ENCODE results near the gene SEMA4G.

The SEMA4G gene

DNA sequence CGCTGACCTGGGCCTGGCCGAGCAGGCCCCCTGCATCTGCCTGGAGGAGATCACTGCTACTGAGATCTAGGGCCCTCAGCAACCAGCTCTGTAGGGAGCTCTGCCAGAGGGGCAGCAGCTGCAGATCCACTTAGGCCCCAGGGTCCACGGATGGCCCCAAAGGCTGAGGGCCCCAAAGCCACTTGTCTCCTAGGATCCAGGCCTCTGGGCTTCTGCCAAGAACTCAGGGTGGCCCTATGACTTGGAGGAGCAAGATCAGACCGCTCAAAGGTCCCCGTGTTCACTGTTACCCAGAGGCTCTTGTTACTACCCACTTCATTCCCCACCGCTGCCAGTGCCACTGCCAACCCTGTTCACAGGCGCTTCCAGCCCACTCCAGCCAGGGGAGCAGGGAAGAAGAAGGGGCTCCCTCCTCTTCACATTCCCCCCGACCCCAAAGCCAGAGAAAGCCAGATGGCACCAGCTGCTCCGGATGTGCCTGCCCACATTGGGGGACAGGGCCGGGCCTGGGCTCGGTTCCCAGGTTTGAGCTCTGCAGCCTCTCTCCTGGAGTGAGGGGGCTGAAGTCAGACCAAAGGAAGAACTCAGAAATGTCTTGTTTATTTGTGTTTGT lies 37.9 kb downstream of the SEMA4G start:
- no peak for DNase-seq (ENCODE audit: low spot score)
- FAIRE-seq, result no peak

DNA sequence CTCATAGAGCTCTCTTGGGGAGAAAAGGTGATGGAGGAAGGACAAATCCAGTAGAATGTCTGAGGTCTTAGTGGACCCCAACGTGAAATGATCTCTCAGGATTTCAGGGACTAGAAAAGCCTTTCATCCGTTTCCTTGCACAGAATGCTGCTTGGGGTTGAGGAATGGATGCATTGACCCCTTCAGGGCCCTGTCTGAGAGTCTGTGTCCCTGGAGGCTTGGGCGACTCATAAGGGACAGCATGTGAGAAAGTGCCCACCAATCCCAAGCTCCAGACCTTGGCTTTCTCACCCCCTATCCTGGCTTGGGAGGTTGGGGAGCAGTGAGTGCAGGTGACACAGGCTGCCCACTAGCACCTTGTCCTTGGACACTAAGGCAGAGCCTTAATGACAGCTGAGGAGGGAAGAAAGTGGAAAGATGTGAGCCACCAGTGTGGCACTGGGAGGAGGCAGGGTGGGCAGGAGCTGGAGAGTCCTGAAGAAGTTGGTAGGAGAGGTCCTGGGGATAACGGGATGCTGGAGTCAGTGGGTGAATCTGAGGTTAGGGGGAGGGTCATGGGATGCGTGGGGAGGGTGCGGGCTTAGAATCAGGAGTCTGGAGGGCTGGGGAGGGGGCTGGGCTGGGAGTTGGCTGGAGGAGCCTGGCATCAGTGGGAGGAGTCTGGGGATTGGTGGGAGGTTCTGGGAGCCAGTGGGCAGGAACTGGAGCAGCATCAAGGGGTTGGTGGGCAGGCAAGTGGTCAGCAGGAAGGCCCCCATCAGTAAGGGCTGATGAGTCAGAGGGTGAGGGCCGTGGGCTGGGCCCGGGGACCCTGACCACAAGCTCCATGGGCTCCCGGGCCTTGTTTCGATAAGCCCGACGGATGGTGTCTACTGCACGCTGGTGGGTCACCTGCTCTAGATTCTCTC lies 38.9 kb downstream of the SEMA4G start:
- DNase-seq (ENCODE audit: low spot score), result no peak
- FAIRE-seq, result no peak

DNA sequence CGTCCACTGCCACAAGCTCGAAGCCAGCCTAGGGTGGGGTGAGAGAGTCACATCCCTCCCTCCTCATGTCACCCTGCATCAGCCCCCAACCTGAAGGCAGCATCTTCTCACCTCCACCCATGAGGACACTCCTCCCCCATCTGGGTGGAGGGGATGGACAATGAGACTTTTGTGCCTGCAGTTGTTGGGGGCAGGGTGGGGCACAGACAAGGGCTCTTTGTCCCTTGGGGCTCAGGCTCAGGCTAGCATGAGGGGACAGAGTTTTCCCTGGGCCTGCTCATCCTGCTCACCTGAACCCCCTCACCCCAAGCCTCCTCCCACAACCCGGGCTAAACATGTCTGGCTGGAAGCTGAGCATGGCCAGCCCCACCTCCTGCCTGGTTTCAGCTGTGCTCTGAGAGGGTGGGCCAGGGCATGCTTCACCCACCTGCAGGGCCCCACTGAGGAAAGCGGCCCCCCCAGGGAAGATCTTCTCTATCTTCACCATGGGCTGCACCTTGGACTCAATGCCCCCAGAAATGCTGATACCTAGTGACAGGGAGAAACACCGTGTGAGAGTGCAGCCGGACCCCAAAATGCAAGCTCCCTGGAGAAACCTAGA lies 39.6 kb downstream of the SEMA4G start:
- FAIRE-seq (no peak), DNase-seq (ENCODE audit: low spot score) (no peak)

DNA sequence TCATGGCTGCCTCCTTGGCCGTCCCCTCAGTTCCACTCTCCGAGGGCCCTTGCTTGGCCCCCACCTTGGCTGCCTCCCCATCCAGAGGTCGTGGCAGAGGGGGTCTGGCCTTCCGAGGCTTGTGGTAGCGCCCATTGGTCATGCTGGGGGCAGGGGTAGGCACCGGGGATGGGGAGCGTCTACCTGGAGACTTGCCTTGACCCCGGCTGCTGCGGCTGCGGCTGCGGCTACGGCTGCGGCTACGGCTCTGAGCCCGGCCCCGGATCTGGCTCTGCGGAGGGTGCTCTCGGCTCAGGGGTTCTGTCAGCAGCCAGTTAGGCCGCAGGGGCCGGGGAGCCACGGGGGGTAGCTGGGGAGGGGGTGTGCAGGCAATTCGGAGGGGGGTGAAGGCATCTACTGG lies 41.0 kb downstream of the SEMA4G start:
- no peak for FAIRE-seq

DNA sequence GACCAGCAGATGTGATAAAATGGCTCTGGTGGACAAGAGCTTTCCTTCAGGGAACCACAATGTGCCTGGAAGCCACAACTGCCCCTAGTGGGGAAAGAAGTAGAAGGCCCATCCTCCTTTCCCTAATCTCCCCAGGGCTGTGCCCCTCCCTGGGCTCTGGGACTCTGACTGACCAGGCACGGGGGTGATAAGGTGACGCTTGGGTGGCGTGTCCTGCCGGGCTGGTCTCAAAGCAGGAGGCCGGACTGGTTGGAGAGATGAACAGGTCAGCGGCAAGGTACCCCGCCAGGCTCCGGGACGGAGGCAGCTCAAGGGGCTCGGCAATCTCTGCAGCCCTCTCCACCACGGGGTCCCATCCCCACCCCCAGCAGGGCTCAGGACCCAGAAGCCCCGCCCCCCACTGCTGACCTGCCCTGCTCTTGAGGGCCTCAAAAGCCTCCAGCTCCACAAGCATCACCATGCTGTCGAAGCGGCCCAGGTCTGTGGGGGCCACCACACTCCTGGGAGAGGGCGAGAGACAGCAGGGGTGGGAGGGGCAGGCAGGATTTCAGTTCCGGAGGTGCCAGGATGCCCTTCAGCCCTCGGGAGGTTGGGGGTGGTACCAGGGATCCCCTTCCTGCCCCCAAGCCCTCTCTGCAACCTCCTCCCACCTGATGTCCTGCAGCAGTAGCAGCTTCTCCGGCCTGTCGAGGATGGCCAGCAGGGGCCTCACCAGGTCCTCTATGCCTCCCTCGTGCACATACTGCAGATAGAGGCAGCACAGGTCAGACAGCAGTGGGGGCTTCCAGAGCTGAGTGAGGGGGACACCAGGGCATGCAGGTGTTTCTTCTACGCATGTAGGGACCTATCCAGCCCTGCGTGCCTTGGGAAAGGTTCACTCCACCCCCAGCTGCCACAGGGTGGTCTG lies 42.5 kb downstream of the SEMA4G start:
- DNase-seq (ENCODE audit: low spot score) (no peak), FAIRE-seq (no peak)

More for the DNA sequence above, 41.0 kb downstream of the SEMA4G start:
- no peak for DNase-seq (ENCODE audit: low spot score)

DNA sequence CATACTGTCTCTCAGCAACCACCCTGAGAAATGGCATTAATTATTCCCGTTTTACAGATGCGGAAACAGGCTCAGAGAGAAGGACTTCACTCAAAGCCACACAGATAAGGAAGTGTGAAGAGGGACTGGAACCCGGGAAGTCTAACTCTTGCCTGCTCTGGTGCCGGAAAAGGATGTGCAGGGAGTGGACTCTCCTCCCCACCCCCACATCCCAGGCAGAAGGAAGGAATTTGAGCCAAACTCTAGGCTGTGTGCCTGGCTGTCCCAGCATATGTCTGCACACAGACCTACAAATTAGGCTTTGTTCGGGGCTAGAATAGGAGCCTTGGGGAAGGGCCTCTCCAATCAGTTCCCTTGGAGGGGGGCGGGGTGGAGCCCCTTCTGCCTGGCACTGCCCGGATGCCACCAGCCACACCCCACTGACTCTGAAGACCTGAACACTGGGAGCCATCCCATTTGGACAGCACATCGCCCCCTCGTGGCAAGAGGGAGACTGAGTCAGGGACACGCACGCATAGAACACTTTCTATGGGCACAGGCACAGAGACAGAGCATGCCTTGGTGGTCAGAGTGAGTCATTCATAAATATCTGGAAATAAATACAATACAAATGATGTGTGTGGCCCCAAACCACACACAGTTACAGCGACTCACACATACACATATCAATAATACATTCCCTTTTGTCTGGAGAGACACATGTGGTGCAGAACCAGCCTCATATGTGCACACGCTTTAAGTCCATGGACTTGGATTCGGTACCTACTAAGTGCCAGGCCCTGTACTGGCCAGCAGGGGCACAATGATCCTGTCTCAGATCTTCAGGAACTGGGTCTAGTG lies 43.4 kb downstream of the SEMA4G start:
- FAIRE-seq (peak; percentile 86), DNase-seq (ENCODE audit: low spot score) (peak; percentile 93)

DNA sequence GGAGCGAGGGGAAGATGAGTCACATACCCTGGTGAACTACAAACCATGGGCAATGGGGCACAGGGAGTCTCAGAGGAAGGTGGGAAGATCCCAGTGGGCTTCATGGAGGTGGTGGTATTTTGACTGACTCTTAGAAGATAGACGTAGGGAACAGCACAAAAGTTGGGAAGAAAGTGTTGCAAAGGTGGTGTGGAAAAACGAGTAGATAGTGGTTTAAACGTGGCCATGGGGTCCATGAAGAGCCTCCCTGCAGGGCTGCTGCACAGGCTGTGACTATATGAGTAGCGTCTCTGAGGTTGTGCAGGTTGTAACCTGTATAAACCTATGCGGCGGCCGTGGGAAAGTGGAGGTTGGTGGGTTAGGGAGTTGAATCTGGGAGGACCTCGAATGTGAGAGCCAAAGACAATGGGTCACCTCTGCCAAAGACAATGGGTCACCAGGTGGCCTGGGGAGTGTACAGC lies 44.1 kb downstream of the SEMA4G start:
- no peak for DNase-seq (ENCODE audit: low spot score)
- no peak for FAIRE-seq

DNA sequence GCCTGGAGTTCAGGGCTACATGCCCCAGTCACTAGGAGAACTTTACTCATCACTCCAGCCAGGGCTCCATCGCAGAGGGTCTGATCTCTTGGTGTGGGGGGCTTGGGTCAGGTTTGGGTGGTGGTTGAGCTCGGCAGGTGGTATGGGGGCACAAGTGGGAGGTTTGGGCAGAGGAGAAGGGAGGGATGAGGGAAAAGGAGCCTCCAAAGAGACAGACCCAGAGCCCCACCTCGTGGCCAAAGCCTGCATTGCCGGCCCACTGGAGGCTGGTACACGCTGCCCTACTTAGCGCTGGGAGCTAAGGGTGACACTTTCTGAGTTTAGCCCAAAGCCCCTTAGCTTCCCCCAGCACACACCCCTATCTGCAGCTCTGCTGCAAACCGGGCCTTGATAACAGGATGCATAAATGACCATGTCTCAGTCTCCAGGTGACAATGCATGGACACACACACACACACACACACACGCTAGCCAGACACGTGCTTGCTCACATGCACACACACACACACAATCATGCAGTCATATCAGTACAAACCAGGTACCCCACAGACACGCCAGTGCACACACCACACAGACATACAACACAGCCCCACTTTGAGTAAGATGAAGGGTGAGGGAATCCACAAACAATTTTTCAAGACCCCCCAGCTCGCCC lies 45.1 kb downstream of the SEMA4G start:
- FAIRE-seq, result no peak

DNA sequence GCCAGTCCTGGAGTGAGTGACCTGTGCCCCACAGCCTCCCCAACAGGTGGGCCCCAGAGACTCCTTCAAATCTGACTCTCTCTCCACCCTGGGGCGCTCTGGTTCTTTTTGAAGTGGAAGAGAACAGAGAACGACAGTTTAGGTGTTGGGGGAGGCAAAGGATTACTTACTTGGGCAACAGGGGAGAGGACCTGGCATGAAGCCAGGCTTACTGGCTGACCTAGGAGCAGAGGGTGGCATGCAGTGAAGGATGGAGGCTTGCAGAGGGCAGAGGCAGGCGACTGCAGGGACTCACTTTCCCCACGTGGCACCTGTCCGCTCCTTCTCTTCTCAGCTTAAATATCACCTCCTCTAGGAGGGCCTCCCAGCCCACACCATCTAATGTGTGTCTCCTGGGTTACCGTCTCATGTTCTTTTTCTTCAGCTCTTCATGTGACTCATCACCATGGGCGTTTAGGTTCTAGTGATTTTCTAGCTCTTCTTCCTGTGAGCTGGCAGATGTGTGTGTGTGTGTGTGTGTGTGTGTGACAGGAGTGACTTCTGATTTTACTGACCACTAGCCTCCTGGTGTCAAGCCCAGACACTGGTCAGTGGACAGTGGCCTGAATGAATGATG lies 45.8 kb downstream of the SEMA4G start:
- DNase-seq (ENCODE audit: low spot score) (peak; percentile 97), FAIRE-seq (peak; percentile 87)

More for the DNA sequence above, 45.1 kb downstream of the SEMA4G start:
- DNase-seq (ENCODE audit: low spot score), result peak; percentile 55

DNA sequence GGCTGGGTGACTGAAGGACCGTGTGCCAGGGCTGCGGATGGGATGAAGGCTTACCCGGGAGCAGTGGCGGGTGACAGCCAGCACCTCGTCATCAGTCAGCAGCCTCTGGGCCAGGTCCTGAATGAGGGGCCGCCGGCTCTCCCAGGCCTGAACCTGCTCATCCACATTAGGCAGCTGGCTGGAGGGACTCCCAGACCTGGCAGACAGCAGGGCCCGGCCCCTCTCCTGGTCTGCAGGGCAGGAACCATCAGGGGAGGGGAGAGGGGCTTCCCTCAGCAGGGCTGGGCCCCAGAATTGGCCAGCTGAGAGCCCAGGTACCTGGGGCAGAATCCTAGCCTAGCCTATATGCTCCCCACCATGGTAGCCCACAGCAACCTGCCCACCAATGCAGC lies 46.3 kb downstream of the SEMA4G start:
- DNase-seq (ENCODE audit: low spot score) (no peak), FAIRE-seq (no peak)

DNA sequence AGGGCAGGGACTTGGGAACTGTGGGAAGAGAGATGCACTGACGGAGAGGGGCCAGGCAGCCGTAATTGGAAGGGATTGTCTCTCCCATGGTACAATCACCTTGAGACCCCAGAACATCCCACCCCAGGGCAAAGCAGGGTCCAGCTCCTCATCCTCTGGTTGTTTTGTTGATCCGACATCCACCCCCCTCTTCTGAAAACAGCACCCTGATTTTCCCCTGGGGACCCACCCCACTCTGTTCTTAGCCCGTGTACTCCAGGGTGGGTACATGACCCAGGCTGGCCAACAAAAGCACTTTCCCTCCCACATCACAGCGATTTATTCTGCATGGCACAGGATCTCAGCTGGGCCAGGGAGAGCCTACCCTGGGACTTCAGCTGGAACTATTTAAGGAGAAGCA lies 47.5 kb downstream of the SEMA4G start:
- FAIRE-seq, result no peak
- DNase-seq (ENCODE audit: low spot score), result no peak

DNA sequence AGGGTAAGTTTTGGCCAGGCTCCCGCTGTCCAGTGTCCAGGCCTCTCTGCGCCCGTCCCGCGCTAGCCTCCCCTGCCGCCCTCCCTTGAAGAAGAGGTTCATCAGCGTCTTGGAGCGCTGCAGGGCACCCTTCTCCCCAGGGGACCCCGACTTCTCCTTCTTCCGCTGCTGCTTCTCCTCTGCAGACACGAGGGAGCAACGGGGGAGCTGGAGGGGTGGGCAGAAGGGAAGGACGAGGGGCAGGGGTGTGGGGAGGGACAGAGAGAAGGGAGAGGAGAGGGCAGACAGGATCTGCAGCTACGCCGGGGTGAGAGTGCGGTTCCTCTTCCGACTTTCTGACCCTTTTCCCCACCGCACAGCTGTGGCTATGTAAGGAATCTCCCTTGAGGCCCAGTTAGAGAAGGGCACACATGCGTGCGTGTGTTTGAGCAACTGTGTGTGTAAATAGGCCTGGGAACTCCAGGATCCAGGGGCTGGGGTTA lies 48.9 kb downstream of the SEMA4G start:
- DNase-seq (ENCODE audit: low spot score), result no peak
- FAIRE-seq, result no peak

DNA sequence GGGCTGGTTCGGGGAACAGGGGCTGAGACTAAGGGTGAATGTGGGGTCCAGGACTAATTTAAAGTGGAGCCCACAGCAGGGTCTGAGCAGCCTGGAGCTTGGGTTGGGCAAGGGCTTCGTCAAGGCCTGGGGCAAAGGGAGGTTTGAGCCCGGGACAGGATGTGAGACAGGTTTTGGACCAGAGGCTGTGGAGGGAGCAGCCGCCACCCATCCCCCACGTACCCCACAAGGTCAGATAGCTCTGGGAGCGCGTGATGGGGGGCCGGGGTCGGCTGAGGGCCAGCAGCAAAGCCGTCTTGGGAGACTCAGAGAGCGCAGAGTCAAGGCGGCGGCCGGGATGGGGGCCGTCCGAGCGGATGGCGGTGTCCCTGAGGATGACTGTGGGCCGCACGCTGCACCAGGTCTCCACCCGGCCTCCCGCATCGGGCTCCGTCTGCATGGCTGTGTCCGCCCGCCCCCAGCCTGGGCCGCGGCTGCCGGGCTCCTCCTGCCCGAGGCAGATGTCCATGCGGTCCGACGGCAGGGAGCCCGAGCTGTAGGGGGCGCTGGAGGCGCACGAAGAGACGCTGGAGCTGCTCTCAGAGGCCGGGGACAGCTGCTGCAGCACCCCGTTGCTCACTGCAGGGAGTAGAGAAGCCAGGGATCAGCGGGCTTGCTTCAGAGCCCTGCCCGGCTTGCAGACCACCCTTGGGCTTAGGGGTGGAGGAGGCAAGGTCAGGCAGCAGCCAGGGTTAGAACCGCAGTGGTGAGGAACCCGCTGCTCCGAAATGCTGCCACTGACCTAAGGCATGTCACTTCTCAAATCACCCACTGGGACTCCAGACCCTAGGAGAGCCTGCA lies 49.5 kb downstream of the SEMA4G start:
- FAIRE-seq, result no peak

More for the DNA sequence above, 49.5 kb downstream of the SEMA4G start:
- peak; percentile 54 for DNase-seq (ENCODE audit: low spot score)

Measured in RCC 7860 (cell line).